Hematopoietic multipotent progenitor cell treated with erythropoietin and hydrocortisone succinate and interleukin-3 and kit ligand, for 8 days (in vitro differentiated cells): ENCODE measurements around the gene PANX2.

Source experiments
- DNase-seq: peaks from one replicate; pipeline ENCODE4 v3.0.0-alpha.2; 2015

Gene PANX2

DNA sequence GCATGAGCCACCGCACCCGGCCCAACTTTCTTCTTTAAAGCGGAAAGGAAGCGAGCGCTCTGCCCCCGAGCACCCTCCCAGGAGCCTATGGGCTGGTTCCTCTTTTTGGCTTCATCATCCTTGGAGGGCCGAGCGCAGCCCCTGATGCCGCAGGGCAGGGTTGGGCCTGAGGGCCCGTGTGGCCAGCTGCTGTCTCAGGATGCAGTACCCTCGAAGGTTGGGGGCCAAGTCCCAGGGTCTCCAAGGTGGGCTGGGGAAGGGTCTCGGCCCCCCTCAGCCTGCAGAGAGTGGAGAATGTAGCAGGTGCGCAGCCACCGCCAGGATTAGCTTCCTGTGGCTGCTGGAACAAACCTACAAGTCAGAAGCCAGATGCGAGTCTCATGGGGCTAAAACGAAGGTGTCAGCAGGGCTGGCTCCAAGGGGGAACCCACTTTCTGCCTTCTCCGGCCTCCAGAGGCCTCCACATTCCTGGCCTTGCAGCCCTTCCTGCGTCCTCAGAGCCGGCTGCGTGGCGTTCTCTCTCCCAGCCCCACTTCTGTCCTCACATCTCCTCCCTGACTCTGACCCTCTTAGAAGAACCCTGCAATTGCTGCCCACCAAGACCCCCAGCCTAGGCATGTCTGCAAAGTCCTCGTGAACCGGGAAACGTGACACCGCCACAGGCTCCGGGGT lies 2.9 kb downstream of the PANX2 start:
- DNase-seq, result no peak

DNA sequence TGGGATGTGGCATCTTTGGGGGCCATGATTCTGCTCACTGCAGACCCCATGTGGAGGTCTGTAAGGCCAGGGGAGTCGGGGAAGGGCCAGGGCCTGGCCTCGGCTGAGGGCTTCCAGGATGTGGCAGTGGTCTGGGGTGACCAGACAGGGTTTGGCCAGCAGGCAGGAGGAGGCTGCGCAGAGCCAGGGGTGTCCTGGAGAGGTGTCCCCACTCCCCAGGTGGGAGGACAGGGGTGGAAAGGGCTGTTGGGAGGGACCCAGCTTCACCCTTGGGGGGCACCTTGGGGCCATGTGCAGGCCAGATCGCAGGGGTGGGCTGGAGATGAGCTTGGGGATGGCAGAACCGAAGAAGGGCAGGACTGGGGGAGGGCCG lies 3.4 kb downstream of the PANX2 start:
- no peak for DNase-seq

DNA sequence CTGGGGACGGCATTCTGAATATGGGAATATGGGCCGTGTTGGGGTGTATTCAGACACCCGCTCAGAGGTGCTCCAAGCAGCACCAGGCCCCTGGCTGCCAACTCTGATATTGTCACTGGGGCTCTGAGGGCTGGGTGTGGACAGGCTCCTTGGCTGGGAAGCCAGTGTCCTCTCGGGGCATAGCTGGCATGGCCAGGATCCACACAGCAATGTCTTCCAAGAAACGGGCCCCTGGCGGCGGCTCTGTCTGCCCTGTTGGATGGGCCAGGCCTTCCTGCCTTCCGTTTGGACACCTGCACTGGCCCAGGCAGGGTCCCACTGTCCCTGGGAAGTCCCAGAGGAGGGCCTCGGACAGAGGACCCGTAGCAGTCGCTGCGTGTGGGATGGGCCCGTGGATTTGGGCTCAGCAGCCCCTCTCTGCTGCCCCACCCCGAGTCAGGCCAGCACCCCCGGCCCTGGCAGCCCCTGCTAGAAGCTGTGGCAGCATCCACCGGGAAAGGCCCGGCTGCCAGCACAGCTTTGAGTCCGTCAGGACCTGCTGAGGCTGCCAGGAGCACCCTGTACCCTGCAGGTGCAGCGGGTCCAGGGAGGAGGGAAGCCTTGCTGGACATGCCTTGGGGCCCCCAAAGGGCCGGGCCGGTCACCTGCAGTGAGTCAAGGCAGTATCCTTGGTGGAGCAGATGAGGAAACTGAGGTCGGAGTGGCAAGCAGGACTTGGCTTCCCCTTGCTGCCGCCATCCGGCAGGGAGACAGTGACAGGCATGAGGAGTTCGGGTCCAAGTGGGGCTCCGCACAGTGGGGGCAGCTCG lies 4.1 kb downstream of the PANX2 start:
- no peak for DNase-seq

DNA sequence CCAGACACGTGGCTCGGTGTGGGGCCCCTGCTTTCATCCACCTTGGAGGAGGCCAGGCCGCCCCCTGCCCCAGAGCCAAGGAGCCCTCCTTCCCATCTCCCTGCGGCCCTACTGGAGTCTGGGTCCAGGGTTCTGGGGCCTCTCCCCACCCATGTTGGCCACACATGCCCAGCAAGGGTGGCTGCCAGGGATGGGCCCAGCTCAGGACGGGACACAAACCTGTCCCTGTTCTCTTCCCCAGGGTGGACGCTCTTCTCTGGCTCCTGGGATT lies 4.6 kb downstream of the PANX2 start:
- DNase-seq, result no peak

DNA sequence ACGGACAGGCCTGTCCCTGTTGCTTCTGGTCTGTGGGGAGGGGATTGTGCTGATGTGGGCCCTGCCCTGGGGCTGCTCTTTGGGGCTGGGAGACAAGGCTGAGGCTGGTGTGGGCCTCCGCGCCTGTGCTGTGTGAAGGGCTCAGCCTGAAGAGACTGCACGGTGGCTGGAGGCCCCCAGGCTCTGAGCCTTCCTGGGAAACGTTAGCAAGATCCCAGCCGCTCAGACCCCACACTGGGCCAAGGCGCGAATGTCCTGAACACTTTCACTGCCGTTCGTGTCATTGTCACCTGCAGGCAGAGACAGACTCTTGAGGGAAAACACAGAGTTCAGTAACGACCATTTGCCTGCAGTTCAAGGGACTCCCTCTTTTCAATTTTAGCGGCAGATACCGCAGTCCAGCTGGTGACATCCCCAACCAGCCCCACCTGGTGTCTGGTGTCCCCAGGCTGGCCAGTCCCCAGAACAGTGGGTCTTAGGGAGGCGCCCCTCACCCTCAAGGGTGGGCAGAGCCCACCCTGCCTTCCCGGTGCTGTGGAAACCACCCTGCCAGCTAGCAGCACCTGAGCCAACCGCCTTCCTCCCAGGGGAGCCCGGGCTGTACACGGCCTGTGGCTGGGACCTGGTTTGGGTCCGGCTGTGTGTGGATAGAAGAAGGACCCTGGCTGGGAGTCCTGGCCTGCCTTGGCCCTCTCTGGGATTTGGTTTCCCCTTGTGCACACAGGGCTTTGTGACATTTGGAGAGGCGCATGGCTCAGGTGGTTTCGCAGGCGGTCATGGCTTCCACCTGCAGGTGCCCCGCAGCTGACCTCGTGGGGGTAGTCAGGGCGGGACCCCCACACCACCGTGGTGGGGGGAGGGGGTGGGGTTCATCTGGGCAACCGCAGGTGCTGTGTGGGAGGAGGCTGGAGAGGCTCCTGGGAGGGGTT lies 5.7 kb downstream of the PANX2 start:
- DNase-seq, result no peak

DNA sequence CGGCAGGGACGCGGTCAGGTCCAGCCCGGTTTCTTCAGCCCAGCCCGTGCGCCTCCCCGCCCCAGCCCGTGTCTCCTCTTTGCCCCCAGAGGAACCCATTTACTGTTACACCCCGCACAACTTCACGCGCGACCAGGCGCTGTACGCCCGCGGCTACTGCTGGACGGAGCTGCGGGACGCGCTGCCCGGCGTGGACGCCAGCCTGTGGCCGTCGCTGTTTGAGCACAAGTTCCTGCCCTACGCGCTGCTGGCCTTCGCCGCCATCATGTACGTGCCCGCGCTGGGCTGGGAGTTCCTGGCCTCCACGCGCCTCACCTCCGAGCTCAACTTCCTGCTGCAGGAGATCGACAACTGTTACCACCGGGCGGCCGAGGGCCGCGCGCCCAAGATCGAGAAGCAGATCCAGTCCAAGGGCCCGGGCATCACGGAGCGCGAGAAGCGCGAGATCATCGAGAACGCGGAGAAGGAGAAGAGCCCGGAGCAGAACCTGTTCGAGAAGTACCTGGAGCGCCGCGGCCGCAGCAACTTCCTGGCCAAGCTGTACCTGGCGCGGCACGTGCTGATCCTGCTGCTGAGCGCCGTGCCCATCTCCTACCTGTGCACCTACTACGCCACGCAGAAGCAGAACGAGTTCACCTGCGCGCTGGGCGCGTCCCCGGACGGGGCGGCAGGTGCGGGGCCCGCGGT lies 6.5 kb downstream of the PANX2 start:
- DNase-seq, result no peak

DNA sequence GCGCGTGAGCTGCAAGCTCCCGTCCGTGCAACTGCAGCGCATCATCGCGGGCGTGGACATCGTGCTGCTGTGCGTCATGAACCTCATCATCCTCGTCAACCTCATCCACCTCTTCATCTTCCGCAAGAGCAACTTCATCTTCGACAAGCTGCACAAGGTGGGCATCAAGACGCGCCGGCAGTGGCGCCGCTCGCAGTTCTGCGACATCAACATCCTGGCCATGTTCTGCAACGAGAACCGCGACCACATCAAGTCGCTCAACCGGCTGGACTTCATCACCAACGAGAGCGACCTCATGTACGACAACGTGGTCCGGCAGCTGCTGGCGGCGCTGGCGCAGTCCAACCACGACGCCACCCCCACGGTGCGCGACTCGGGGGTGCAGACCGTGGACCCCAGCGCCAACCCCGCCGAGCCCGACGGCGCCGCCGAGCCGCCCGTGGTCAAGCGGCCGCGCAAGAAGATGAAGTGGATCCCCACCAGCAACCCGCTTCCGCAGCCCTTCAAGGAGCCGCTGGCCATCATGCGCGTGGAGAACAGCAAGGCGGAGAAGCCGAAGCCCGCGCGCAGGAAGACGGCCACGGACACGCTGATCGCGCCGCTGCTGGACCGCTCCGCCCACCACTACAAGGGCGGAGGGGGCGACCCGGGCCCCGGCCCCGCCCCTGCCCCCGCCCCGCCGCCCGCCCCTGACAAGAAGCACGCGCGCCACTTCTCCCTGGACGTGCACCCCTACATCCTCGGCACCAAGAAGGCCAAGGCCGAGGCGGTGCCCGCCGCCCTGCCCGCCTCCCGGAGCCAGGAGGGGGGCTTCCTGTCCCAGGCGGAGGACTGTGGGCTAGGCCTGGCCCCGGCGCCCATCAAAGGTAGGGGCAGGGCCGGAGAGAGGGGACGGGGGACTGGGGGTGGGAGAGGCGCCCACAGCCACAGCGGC lies 7.3 kb downstream of the PANX2 start:
- no peak for DNase-seq

DNA sequence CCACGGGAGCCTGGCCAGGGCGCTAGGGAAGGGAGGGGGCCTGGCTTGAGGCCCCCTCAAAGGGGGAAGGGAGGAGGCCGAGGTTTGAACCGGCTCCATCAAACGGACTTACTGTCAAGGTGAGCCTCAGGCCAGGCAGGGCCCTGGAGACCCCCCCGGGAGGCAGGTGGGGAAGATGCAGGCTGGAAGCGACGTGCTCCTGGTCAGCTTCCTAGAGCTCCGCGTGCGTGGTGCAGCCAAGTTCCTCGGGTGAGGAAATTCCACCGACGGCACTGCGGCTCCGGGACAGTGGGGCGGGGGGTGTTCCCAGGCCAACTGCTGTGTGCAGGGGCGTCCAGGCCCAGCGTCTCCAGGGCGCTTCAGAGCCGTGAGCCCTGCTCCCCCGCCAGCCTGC lies 7.9 kb downstream of the PANX2 start:
- DNase-seq, result no peak

DNA sequence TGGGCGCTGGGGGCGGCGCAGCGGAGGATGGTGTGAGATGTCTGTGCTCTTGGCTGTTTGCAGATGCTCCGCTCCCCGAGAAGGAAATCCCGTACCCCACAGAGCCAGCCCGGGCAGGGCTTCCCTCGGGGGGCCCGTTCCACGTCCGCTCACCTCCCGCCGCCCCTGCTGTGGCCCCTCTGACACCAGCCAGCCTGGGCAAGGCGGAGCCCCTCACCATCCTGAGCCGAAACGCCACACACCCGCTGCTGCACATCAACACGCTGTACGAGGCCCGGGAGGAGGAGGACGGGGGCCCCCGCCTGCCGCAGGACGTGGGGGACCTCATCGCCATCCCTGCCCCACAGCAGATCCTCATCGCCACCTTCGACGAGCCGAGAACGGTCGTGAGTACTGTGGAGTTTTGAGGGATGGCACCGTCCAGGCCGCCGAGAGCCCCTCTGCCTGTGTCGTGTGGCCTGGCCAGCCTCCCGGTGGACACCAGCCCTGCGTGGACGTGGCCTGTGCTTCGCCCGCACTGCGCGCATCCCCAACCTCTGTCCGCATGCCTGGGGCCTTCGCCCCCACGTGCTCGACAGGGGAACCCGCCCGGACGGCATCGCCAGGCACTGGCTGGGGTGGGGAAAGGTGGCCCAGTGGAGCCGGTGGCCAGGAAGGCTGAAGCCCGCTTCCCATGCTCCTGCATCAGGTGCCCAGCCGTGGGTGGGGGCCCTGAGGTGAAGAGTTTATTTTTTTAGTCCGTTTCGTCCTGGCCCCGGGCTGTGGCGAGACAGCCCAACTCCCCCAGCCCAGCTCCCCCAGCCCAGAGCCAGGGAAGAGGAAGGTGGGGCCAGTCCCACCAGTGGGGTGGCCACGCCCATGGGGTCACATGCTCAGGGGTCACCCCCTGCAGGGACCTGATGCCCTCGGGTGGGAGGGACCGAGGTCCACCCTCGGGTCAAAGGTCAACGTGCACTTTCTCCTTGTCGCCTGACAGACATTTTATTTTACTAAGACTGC lies 8.6 kb downstream of the PANX2 start:
- DNase-seq, result no peak

DNA sequence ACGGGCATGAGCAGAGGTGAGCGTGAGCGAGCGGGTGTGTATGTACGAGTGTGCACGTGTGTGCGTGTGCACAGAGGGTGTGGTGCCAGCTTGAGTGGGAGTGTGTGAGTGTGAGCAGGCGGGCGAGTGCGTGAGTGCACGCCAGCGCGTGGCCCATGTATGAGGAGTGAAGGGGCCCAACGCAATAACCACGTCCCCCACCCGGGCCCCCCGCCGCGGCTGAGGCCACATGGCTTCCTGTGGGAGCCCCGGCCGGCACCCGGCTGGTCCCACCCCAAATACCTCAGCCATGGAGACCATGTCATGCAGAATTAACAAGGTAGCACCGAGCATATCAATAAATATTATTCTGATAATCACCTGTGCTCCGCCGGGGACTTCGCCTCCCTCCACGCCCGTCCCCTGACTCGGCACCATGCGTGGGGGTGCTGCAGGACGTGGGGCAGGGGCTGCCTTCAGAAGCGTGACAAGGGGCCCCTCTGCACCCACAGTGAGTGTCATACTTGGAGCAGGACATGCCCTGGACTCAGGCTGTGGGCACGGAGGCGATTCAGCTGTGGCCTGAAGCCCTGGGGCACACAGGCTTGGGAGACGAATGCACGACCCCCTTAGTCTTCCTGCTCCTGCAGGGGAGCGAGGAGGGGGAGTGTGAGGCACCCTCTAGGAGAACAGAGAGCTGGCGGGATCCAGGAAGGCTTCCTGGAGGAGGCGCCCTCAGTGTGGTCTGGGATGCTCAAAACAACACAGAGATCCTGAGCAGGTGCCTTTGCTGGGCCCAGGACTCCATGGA lies 9.6 kb downstream of the PANX2 start:
- DNase-seq, result no peak

DNA sequence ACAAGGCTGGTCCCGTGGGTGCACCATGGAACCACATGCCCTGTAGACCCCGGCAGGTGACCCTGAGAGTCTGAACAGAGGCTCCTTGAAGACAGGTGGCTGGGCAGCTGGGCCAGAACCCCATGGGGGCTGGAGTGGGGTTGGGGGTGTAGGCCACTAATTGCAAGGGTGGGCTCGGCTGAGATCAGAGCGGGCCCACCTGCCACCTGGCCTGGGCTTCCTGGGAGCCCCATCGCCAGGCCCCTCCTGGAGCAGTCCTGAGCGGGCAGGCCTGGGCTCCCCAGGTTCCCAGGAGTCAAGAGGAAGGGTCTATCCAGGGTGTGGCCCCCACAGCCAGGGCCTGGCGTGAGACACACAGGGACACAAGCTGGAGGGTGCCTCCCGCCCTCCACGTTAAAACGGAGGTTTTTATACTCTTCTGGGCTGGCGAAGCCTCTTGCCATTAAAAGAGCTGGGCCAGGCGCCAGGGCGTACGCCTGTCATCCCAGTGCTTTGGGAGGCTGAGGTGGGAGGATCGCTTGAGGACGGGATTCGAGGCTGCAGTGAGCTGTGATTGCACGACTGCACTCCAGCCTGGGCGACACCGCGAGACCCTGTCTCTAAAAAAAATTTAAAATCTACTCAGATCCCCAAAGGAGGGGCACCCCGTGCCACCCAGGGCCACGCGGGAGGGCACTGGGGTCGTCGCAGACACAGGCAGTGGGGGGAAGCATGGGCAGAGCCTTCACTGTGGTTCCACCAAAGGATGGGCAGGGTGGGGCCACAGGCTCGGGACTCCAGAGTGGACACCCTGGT lies 10.4 kb downstream of the PANX2 start:
- no peak for DNase-seq

DNA sequence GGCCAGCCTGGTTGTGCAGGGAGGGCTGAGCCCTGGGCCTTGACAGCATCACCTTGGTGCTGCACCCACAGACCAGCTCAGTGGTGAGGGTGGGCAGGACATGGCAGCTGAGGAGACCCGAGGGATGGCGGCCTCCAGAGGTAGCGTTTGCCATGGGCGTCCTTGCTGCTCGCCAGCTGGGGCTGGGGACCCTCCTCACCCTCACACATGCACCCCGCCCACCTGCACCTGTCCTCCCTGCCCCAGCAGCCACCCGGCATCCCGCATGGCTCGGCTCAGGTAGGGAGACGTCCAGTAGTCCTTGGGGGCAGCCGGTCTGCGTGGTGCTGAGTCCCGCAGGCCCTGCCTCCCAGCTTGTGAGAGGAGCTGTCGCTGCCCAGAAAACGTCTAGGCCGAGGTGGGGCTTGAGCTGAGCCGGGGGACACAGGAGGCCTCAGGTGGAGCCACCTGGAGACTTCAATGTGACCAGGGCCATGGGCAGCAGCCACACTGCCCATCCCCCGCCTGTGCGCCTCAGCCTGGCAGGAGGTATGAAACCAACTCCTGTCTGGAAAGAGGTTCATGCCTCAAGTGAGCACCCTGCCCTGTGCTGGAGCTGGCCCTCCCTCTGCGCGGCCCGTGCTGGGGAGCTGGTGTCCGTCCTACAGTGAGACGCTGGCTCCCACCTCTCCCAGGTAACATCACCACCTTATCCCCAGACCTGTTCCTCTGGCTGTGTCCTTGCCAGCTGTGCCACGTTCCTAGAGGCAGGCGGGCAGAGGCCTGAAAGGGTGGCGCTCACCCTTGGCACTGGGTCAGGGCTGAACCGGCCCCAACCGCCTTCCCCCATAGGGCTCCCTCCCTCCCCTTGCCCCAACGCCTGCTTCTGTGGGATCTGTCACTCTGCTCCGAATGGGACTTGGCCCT lies 11.9 kb downstream of the PANX2 start:
- no peak for DNase-seq

DNA sequence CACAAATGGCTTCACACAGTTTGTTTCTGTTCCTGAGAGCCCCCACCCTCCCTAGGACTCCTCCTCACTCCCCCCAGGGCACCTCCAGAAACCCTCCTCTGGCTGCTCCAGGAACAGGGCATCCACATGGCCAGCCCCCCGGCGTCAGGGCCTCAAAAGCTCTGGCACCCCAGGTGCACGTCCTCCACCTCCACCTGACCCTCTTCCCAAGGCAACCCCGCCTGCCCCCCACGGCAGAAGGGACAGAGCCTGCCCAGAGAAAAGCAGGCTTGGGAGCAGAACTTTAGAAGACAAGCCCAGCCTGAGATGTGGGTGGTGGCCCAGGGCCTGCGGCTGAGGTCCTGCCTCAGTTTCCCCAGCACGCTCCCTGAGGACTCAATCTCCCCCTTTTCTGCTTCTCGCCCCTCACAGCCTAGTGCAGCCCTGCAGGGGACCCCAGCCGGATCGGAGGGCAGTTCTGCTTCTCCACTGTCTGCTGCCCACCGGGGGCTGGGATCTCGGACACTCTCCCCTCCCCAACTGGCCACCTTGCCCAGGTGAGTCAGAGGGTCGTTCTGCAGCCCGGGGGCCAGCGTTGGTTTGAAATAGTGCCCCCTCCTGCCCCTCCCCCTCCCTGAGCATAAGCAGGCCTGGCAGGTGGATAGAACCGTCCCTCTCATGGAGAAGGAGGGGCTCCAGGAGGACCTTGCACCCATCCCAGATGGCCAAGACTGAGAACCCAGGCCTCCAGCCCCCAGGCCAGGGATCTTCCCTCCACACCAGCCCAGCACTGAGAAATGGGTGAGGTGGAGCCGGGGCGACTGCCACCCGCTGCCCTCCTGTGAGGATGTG lies 12.8 kb downstream of the PANX2 start:
- no peak for DNase-seq

DNA sequence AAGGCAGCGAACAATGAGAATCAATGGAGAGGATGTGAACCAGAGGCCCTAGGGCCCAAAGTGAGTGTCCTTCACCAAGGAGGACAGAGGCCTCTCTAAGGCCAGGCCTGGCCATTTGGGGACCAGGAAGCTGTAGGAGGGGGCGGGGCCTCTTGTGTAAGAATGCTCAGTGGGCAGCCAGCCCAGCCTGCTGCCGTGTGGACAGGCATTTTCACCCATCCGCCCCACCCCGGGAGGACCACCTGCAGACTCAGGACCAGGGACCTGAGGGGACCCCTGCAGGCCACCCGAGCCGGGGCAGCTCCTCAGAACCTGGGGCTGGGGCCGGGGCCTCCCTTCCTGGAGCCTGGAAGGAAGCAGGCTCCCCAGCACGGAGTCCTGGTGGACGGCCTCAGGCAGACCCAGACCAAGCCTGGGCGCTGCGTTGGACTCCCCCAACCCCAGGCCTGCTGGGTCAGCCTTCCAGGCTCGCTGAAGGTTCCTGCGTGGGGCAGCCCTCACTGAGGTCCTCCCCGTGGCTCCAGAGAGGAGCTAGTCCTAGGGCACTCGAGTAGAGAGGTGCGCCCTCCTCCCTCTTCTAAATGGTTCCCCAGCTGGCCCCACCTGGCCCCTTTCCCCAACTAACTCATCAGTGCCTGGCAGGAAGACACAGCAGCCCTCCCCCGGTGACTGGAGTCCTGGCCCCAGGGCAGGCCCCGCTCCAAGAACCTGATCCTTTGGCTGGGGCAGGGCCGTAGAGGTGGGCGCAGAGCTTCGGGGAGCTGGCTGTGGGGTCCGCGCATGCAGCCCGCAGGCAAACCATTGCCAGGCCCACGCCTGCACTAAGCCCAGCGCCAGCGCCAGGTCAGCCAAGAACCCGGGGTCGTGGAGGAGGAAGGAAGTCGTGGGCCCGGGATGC lies 13.7 kb downstream of the PANX2 start:
- no peak for DNase-seq

DNA sequence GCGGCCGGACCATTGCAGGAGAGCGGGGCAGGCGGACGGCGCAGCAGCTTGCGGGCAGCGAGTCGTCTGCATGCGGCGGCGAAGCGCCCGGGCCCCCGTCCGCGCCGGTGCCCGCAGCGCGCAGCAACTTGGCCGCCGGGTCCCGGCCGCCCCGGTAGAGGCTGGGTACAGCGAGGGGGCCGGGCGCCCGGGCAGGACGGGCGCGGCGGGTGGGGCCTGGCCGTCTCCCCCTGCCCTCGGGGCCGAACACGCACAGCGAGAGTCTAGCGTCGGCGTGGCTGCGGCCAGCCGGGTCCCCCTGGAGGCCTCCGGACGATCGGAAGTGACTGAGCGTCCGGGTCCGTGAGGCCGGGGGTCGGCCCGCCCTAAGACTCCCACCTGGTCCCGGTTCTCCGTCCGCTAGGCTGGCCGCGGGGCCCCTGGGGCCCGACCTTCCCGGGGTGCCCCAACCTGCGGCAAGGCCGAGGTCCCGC lies 14.4 kb downstream of the PANX2 start:
- no peak for DNase-seq
